ENCODE results near the gene SPEG. TPM values are rescaled to one million over a fixed set of nuclear protein-coding genes. Genes with fewer than 3 reads are reported as not detected.

The SPEG gene
- total and polyA plus RNA-seq, 10 donors: 0.74 to 8.2 (median 3.7) TPM

GRCh38 chr2:219430633-219431615, 3.7 kb upstream of the SPEG start:
- TF ChIP-seq CTCF (IDR thresholded peaks at IDR 0.05 in 8 of 11, conservative IDR thresholded peaks at IDR 0.05 in 3 of 11) (no peak), POLR2AphosphoS5 (IDR thresholded peaks at IDR 0.05) (peak in 2 of 3 donors; percentile 43 to 45), POLR2A (IDR thresholded peaks at IDR 0.05) (no peak)
- Histone ChIP-seq H3K27ac (no peak overlapping the region), H3K36me3 (no peaks in the 10 kb centered on the region), H3K27me3 (replicated peaks in 1 of 7) (peaks cover 2 to 42% (median 21%) of the 10 kb centered on the region in 7 donors), H3K4me1 (peaks cover 5 to 15% (median 11%) of the 10 kb centered on the region in 6 donors), H3K4me3 (no peak overlapping the region), H3K9me3 (no peaks in the 10 kb centered on the region)
- intact Hi-C loops (cut with DNase I; ENCODE audit: low total_unique reads): no loop called here
- 55 to 65% (median 61%) methylated on average over 8 to 9 of the region's 9 CpGs for WGBS, 5 donors
- no peak for DNase-seq

GRCh38 chr2:219433666-219434467, 776 bp upstream of the SPEG start:
- H3K4me3 ChIP-seq: no peak overlapping the region
- TF ChIP-seq POLR2AphosphoS5 (IDR thresholded peaks at IDR 0.05) (no peak), POLR2A (IDR thresholded peaks at IDR 0.05) (no peak), CTCF (IDR thresholded peaks at IDR 0.05 in 8 of 11, conservative IDR thresholded peaks at IDR 0.05 in 3 of 11) (peak in 3 of 11 experiments; percentile 14 to 27 (median 21))
- intact Hi-C loops (cut with DNase I; ENCODE audit: low total_unique reads): no loop called here
- peak; percentile 31 for DNase-seq
- H3K27me3 ChIP-seq (replicated peaks in 1 of 7): peaks cover 2 to 54% (median 31%) of the 10 kb centered on the region in 7 donors
- H3K36me3 ChIP-seq: no peaks in the 10 kb centered on the region
- H3K9me3 ChIP-seq: no peaks in the 10 kb centered on the region
- 71 to 81% (median 73%) methylated on average over 16 of the region's 16 CpGs for WGBS, 5 donors
- H3K4me1 ChIP-seq: peaks cover 5 to 15% (median 11%) of the 10 kb centered on the region in 6 donors
- no peak overlapping the region for H3K27ac ChIP-seq

- Histone ChIP-seq H3K27ac (no peak overlapping the region), H3K36me3 (no peaks in the 10 kb centered on the region), H3K9me3 (no peaks in the 10 kb centered on the region), H3K4me1 (peaks cover 5 to 15% (median 11%) of the 10 kb centered on the region in 6 donors), H3K4me3 (no peak overlapping the region), H3K27me3 (replicated peaks in 1 of 7) (peaks cover 2 to 59% (median 31%) of the 10 kb centered on the region in 7 donors)
- peak; percentile 55 for DNase-seq
- intact Hi-C loops (cut with DNase I; ENCODE audit: low total_unique reads): no loop called here
- WGBS, 5 donors: 34 to 58% (median 46%) methylated on average over 9 of the region's 9 CpGs
- no peak for TF ChIP-seq POLR2AphosphoS5 (IDR thresholded peaks at IDR 0.05)
- TF ChIP-seq POLR2A (IDR thresholded peaks at IDR 0.05): no peak
- no peak for TF ChIP-seq CTCF (IDR thresholded peaks at IDR 0.05 in 8 of 11, conservative IDR thresholded peaks at IDR 0.05 in 3 of 11)
Measured at GRCh38 chr2:219434468-219434717, 250 bp upstream of the SPEG start.
